ENCODE measurements around the gene ATRAID.
A peak's percentile ranks its signal among the peaks of the same experiment; 100 is the strongest.
"Not testable (repeated sequence)": the region's sequence is repeated elsewhere in the genome, so short reads cannot be mapped to it uniquely, and the experiment has no call there.

The ATRAID gene

GRCh38 chr2:27211943-27212625, at the start of gene ATRAID, which contains the start of gene SLC5A6:
TSS of gene ATRAID (plus strand) at chr2:27212041. CDS start at chr2:27212369, 328 bp downstream.
TSS of gene SLC5A6 (minus strand) at chr2:27212268. CDS start at chr2:27207650, 4,618 bp downstream.
- peak; percentile 80 for DNase-seq

GRCh38 chr2:27162151-27163121, 49.4 kb upstream of the ATRAID start:
- DNase-seq = no peak

- no peak for DNase-seq
Observed at GRCh38 chr2:27164960-27165763, 46.7 kb upstream of the ATRAID start.

DNA sequence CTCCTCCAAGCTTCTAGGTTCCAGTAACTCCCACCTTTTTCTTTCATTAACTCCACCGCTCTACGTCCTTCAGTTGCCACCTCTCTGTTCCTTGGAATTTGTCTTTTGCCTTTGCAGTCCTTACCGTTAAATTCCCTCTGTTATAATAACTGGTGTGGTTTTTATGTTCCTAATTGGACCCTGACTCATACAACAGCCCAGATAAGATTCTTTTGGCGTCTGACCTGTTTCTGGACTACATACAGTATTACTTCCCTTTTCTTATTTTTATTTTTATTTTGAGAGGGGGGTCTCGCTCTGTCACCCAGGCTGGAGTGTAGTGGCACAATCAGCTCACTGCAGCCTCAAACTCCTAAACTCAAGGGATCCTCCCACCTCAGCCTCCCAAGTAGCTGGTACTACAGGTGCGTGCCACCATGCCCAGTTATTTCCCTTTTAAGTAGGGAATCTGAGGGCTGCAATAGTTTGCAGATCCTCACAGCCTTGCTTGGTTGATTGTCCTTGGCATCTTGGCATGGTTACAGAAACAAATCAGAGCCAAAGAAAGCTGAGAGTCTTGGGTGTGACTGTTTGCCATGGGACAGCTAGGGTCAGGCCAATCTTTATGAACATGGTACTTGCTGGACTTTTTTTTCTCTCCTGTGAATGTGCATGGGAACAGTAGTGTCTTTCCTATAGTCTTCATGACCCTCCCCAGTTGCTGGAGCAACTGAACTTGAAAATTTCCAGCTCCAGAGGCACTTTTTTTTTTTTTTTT, 41.1 kb upstream of the ATRAID start:
- no peak for DNase-seq

DNA sequence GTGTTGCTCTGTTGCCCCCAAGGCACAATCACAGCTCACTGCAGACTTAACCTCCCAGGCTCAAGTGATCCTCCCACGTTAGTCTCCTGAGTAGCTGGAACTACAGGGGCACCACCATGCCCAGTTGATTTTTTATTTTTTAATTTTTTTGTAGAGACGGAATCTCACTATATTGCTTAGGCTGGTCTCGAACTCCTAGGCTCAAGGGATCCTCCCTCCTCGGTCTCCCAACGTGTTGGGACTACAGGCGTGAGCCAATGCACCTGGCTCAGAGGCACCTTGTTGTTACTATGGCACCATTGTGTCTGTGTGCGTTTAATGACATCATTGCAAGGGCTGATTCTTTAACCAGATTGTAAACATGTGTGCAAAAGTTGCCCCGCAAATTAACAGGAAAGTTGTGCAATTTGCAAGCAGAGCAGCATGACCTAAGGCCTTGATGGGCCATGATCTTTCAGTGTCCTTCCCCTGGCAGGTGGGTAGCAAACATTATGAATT, 40.4 kb upstream of the ATRAID start:
- DNase-seq = no peak

DNA sequence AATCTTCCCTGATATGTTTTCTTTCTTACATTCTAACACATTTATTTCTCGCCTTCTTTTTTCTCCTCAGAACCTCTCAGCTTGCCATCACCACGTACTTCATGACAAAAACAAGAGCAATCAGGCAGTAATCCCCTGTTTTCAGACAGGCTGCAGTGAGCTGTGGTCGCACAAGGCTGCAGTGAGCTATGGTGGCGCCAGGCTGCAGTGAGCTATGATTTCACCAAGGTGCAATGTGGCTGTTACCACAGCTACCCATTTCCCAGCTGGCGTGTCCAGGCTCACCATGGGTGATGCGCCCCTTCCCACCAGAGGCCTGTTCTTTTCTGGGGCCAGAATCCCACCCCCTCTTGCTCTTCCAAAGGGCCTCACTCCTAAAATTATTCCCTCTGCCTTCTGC, 37.2 kb upstream of the ATRAID start:
- no peak for DNase-seq

- DNase-seq = no peak
Observed at GRCh38 chr2:27175330-27175729, 36.5 kb upstream of the ATRAID start.

DNA sequence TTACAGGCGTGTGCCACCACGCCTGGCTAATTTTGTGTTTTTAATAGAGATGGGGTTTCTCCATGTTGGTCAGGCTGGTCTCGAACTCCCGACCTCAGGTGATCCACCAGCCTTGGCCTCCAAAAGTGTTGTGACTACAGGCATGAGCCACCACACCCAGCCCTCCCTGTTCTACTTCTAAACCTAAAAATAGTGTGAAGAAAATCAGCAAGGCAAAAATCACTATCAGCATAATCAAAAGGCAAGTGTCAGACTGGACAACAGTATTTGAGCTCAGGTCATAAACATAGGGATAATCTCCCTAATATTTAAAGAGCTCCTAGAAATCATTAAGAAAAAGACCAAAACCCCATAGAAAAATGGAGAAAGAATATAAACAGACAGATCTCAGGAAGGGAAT, 36.1 kb upstream of the ATRAID start:
- DNase-seq = not testable (repeated sequence)

DNA sequence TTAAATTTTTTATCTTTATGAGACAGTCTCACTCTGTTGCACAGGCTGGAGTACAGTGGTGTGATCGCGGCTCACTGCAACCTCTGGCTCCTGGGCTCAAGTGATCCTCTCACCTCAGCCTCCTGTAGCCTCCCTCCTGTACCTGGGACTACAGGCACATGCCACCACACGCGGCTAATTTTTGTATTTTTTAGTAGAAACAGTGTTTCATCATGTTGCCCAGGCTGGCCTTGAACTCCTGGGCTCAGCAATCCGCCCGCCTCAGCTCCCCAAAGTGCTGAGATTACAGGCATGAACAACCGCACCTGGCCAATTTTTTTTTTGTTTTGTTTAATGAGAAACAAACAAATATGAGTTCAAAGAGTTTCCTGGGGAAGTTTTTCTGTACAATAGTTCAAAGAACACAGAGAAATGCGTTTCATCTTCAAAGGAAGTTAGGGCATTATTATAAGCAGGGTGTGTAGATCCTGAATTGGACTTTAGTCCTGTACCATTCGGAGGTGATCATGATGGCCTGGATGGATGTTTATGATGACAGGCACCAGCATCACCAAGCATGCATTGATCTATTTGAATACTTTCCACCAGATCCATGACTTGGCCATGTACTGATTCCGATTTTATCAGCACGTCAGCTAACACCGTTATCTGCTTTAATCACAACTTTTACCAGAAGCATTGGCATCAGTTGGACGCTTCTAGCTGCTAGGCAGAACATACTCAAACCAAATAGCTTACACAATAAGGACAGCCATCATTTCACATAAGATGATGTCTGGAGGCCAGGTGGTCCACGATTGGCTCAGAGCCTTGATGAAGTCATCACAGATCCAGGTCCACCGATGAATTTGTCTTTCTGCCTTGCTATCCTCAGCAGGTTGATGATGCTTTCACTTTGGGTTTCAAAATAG, 34.1 kb upstream of the ATRAID start:
- no peak for DNase-seq

DNA sequence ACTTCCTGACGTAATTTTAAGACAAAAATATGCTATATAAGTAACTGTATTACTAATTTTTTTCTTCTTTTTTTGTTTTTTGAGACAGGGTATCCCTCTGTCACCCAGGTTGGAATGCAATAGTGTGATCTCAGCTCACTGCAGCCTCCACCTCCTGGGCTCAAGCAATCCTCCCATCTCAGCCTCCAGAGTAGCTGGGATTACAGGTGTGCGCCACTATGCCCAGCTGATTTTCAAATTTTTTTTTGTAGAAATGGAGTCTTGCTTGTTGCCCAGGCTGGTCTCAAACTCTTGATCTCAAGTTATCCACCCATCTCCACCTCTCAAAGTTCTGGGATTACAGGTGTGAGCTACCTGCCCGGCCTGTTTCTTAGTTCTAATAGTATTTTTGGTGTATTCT, 33.4 kb upstream of the ATRAID start:
- DNase-seq = no peak

DNA sequence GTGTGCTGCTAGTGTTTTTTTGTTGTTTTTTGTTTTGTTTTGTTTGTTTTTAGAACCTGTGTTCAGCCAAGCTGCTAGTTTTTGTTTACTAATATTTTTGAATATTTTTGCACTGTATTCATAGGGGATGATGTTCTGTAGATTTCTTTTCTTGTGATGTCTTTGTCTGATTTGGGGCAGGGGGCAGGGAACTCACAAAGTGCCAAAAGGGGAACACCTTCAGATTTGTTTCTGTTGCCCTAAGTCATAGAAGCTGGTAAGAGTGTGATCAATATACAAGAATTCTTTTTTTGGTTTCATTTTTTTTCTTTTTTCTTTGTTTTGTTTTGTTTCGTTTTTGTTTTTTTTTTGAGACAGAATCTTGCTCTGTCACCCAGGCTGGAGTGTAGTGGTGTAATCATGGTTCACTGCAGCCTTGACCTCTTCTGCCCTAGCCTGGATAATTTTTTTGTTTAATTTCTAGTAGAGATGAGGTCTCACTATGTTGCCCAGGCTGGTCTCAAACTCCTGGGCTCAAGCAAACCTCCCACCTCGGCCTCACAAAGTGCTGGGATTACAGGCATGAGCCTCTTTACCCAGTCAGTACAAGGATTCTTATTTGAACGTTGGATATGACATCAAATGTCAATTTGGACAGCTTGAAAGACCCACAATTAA, 32.4 kb upstream of the ATRAID start:
- DNase-seq = no peak

DNA sequence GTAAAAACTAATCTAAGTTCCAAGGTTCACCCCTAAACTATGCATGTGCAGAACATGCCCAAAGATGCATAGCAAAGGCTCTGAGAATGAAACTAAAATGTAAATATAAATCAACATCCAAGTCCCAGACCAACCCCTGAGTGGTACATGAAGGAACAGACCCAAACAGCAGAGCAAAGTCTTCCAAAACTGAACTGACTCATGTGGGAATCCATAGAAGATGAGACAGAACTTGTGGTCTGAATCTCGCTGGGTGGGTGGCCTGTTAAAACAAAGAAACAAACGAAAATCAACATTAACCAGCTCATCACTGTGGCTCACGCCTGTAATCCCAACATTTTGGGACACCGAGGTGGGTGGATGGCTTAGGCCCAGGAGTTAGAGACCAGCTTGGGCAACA, 29.5 kb upstream of the ATRAID start:
- DNase-seq = no peak

GRCh38 chr2:27184115-27184514, 27.7 kb upstream of the ATRAID start:
- no peak for DNase-seq

DNA sequence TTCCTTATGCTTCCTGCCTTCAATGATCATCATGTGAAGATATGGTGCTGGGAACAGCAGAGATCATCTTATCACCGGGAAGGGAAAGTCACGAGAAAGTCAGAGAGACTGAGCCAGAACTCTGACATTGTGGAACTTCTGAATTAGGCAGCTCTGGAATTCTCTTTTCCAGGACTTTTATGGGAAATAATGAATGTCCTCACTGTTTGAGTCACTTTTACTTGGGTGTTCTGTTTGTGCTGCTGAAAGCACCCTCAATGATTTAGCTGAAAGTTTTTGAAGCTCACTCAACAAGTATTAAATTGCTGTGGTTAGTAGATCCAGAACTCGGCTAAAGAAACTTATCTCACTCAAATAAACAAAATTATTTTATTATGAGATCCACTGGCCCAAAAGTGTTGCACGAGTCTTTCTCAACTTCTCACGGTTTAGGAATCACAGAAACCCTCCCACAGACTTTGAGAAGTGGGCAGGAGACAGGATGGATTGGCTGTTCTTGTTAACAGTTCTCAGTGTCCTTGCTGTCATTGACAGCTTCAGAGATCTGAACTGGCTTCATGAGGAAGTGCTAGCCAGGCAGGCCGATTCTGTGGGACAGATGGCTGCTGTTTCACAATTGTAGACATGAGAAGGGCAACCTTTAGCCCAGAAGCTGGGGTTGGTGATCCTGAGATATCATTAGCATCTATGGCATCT, 26.4 kb upstream of the ATRAID start:
- no peak for DNase-seq

- no peak for DNase-seq
Observed at GRCh38 chr2:27186613-27187345, 25.1 kb upstream of the ATRAID start.

GRCh38 chr2:27189989-27190388, 21.9 kb upstream of the ATRAID start:
- DNase-seq = no peak

DNA sequence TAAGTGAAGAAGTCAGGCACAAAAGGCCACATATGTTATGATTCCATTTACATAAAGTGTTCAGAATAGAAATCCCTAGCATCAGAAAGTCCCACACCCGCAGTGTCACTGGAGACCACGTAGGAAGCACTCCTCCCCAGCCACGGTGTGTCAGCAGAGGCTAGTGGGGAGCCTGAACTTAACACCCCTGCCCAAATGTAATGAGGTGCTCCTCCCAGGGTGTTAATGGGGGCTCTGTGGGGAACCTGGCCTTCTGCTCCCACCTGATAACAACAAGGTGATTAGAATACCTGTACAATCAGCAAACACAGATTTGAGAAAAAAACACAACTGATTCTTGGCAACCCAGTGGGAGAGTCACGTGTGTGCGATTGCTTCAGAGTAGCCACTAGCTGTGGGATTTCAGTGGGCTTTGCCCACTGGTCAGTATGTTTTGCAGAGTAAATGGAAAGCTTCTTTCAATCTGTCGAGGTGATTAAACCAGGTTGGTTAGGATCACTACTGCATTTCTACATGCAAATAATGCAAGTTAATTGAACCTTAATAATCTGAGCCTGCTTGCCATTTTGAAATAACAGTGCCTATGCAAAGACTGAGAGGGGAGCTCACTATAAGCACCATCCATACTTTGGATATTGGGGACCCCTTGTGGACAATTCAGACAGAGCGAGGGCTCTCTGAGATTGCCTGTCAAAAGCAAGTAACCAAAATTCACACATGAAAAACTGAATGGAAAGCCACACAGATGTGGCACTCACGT, 20.6 kb upstream of the ATRAID start:
- DNase-seq = peak; percentile 32

Measured in GDM1 (cell line).